ENCODE data around the gene TRIM26. TPM values are rescaled to one million over a fixed set of nuclear protein-coding genes. Genes with fewer than 3 reads are reported as not detected.
"Not testable (repeated sequence)": the region's sequence is repeated elsewhere in the genome, so short reads cannot be mapped to it uniquely, and the experiment has no call there.

Gene TRIM26
- total RNA-seq, 1 experiment from 2014 or later = 44.8 TPM

- Histone ChIP-seq H3K4me3 (ENCODE audit: low read depth in 2 of 2, low read length in 2 of 2) (no peak overlapping the region), H3K36me3 (ENCODE audit: control insufficient read depth, insufficient read depth, low read length) (no peaks in the 10 kb centered on the region), H3K27ac (ENCODE audit: low read length) (no peak overlapping the region), H3K4me1 (ENCODE audit: control insufficient read depth, insufficient read depth, low read length) (no peaks in the 10 kb centered on the region), H3K9me3 (ENCODE audit: control insufficient read depth, insufficient read depth, low read depth, low read length) (0 out of 2 replicates have a peak, but pooled peaks cover 3% of the 10 kb centered on the region), H3K27me3 (ENCODE audit: control insufficient read depth, insufficient read depth, low read length) (no peaks in the 10 kb centered on the region)
- BruUV-seq (replicated peaks) = no TSS peak
- no peak for ATAC-seq
- DNase-seq (ENCODE audit: low read depth, low spot score) = no peak
- POLR2A ChIA-PET = no interaction called here
- in situ Hi-C loops (cut with HindIII; ENCODE audit: low pct_unique_long_range_greater_than_20kb, low sequenced_read_pairs) = no loop called here
- TF ChIP-seq SIN3A (IDR thresholded peaks at IDR 0.05; ENCODE audit: borderline replicate concordance, insufficient read depth, low read depth, low read length) (no peak), REST (IDR thresholded peaks at IDR 0.05; ENCODE audit: insufficient read depth in 1 of 2, low read depth in 2 of 2, low read length in 1 of 2) (no peak), POLR2AphosphoS5 (IDR thresholded peaks at IDR 0.05; ENCODE audit: low read depth, low read length) (no peak), CTCF (IDR thresholded peaks at IDR 0.05) (no peak), TCF7L2 (IDR thresholded peaks at IDR 0.05; ENCODE audit: low read depth, low read length) (no peak)
- CTCF ChIA-PET = no interaction called here
- intact Hi-C loops (cut with micrococcal nuclease; ENCODE audit: unreplicated experiment) = no loop called here
Observed at GRCh38 chr6:30223339-30223738, 10.1 kb upstream of the TRIM26 start.

- intact Hi-C loops (cut with micrococcal nuclease; ENCODE audit: unreplicated experiment); CTCF ChIA-PET; H3K27ac ChIP-seq (ENCODE audit: low read length): not testable (repeated sequence)
Observed at GRCh38 chr6:30221956-30222355, 8.8 kb upstream of the TRIM26 start.

GRCh38 chr6:30221395-30221794 is 8.2 kb upstream of the TRIM26 start:
- H3K27ac ChIP-seq (ENCODE audit: low read length); H3K4me3 ChIP-seq (ENCODE audit: low read depth in 2 of 2, low read length in 2 of 2); H3K27me3 ChIP-seq (ENCODE audit: control insufficient read depth, insufficient read depth, low read length); ATAC-seq; in situ Hi-C loops (cut with HindIII; ENCODE audit: low pct_unique_long_range_greater_than_20kb, low sequenced_read_pairs); BruUV-seq (replicated peaks); H3K4me1 ChIP-seq (ENCODE audit: control insufficient read depth, insufficient read depth, low read length); intact Hi-C loops (cut with micrococcal nuclease; ENCODE audit: unreplicated experiment); H3K36me3 ChIP-seq (ENCODE audit: control insufficient read depth, insufficient read depth, low read length); H3K9me3 ChIP-seq (ENCODE audit: control insufficient read depth, insufficient read depth, low read depth, low read length); DNase-seq (ENCODE audit: low read depth, low spot score); CTCF ChIA-PET: not testable (repeated sequence)
- POLR2A ChIA-PET = interaction anchor here (0.6 kb wide), 1 partner anchor 357 kb away, joined by 4 read pairs; no protein-coding TSS in a partner anchor

More at GRCh38 chr6:30221956-30222355, 8.8 kb upstream of the TRIM26 start:
- H3K9me3 ChIP-seq (ENCODE audit: control insufficient read depth, insufficient read depth, low read depth, low read length); H3K4me3 ChIP-seq (ENCODE audit: low read depth in 2 of 2, low read length in 2 of 2); in situ Hi-C loops (cut with HindIII; ENCODE audit: low pct_unique_long_range_greater_than_20kb, low sequenced_read_pairs); H3K36me3 ChIP-seq (ENCODE audit: control insufficient read depth, insufficient read depth, low read length); BruUV-seq (replicated peaks); ATAC-seq; H3K4me1 ChIP-seq (ENCODE audit: control insufficient read depth, insufficient read depth, low read length); POLR2A ChIA-PET; DNase-seq (ENCODE audit: low read depth, low spot score); H3K27me3 ChIP-seq (ENCODE audit: control insufficient read depth, insufficient read depth, low read length): not testable (repeated sequence)

All from Panc1 (cell line).